Stomach (tissue), 4 donors: ENCODE measurements around the gene LMCD1.

Experiments used
- CTCF ChIP-seq, 7 experiments: fragments of 450-650 bp in 4 of 7; fragments of 200-600 bp in 3 of 7; sonication (generic) in 3 of 7; IDR thresholded peaks; one replicate each; pipeline ENCODE4 v1.5.1; 2016 to 2019; ENCODE audit warnings: antibody characterized with exemption in 7 of 7, control low read depth in 2 of 7, mild to moderate bottlenecking in 1 of 7
- EP300 ChIP-seq: sonication (generic); formaldehyde crosslinking; IDR thresholded peaks from one replicate; pipeline ENCODE4 v1.6.1; 2017; ENCODE audit warnings: antibody characterized with exemption
- POLR2A ChIP-seq, 4 donors: fragments of 450-650 bp; IDR thresholded peaks; one replicate each; pipeline ENCODE4 v1.6.1; 2016; ENCODE audit warnings: antibody characterized with exemption in 4 of 4, control low read depth in 2 of 4, mild to moderate bottlenecking in 1 of 4, moderate library complexity in 1 of 4
- POLR2AphosphoS5 ChIP-seq, 3 donors: sonication (generic); formaldehyde crosslinking; IDR thresholded peaks; one replicate each; pipeline ENCODE4 v1.6.1; 2016; ENCODE audit warnings: antibody characterized with exemption in 3 of 3

GRCh38 chr3:8599146-8599545 is 97.5 kb downstream of the LMCD1 start:
- no peak for TF ChIP-seq CTCF (IDR thresholded peaks at IDR 0.05)
- no peak for TF ChIP-seq POLR2A (IDR thresholded peaks at IDR 0.05)
- no peak for TF ChIP-seq POLR2AphosphoS5 (IDR thresholded peaks at IDR 0.05)
- no peak for TF ChIP-seq EP300
